Esophagus squamous epithelium (tissue), 4 donors: ENCODE measurements around the gene CHID1.

Experiments
- POLR2A ChIP-seq, 4 donors: fragments of 450-650 bp; IDR thresholded peaks; one replicate each; pipeline ENCODE4 v1.6.1; 2017; ENCODE audit warnings: antibody characterized with exemption in 4 of 4, mild to moderate bottlenecking in 4 of 4, moderate library complexity in 3 of 4
- TF ChIP-seq, protein P1 (sequence below), 6 experiments: fragments of 450-650 bp in 4 of 6; fragments of 200-600 bp in 2 of 6; sonication (generic) in 2 of 6; IDR thresholded peaks; one replicate each; pipeline ENCODE4 v1.5.1; 2016 to 2019; ENCODE audit warnings: antibody characterized with exemption in 6 of 6, mild to moderate bottlenecking in 4 of 6, moderate library complexity in 4 of 6

DNA sequence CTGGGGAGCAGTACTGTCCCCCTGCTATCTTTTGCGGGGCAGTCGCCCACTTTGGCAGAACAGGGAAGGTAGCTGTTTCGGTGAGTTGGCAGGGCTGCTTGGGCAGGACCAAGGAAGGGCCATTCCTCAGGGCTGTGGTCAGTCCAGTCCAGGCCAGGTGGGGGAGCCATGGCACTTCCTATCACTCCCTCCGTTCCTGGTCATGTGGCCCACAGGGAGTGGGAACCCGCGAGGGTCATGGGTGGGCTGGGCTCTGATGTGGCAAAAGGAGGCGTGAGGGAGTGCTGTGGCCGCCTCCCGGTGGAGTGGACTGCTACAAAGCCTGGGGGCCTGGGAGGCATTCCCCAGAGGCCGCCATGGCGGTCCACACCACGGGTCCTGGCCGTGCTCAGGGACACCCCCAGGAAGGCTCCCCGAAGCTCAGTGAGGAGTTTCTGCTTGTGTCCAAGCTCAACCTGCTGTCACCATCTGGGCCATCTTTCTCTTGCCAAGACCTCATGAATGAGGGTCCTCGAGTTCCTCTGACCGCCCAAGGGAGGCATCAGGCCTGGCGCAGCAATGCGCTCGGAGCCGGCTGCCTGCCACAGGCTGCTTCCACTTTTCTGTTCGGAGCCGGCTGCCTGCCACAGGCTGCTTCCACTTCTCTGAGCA is 11.9 kb downstream of the CHID1 start:
- TF ChIP-seq, protein P1, sequence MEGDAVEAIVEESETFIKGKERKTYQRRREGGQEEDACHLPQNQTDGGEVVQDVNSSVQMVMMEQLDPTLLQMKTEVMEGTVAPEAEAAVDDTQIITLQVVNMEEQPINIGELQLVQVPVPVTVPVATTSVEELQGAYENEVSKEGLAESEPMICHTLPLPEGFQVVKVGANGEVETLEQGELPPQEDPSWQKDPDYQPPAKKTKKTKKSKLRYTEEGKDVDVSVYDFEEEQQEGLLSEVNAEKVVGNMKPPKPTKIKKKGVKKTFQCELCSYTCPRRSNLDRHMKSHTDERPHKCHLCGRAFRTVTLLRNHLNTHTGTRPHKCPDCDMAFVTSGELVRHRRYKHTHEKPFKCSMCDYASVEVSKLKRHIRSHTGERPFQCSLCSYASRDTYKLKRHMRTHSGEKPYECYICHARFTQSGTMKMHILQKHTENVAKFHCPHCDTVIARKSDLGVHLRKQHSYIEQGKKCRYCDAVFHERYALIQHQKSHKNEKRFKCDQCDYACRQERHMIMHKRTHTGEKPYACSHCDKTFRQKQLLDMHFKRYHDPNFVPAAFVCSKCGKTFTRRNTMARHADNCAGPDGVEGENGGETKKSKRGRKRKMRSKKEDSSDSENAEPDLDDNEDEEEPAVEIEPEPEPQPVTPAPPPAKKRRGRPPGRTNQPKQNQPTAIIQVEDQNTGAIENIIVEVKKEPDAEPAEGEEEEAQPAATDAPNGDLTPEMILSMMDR (IDR thresholded peaks at IDR 0.05), result no peak
- no peak for TF ChIP-seq POLR2A (IDR thresholded peaks at IDR 0.05)
